K562 (cell line): ENCODE data around the gene CHCHD1. TPM values are rescaled to one million over a fixed set of nuclear protein-coding genes. Genes with fewer than 3 reads are reported as not detected.

Experiments used
- ATAC-seq: fragments of 200-7000 bp; cut with Tn5 transposase; 3 replicates; pipeline ENCODE4 v1.9.1; 2020; ENCODE audit warnings: moderate library complexity
- BruUV-seq: library from RNA; stranded (reverse); fragments of 400-500 nt; replicated peaks from 2 replicates; lab custom pipeline; 2021; lab: Mats Ljungman, UMichigan
- CTCF ChIA-PET: fragments of 300-600 bp; formaldehyde crosslinking; extraction: SDS; loops from one replicate; lab custom pipeline; 2021; ENCODE audit warnings: low intra/inter-chr PET ratio; lab: Yijun Ruan, JAX
- POLR2A ChIA-PET: fragments of 300-600, 350-650 bp; sonication (Branson Sonifier 250); formaldehyde crosslinking; extraction: SDS; loops from one replicate; lab custom pipeline; 2021; ENCODE audit warnings: antibody characterized with exemption, inconsistent platforms; lab: Yijun Ruan, JAX
- DNase-seq, 4 experiments: peaks; one replicate each; pipeline versions ENCODE4 v3.0.0 to v3.0.0-alpha.2; 2011 to 2018; ENCODE audit warnings: low spot score in 3 of 4, mixed read lengths in 3 of 4; ENCODE audit errors: extremely low read depth in 1 of 4
- FAIRE-seq: peaks from 2 replicates; lab custom pipeline; 2011; peaks lifted over from hg19 to GRCh38; lab: Jason Lieb, UNC
- H2AFZ ChIP-seq: 2 replicates; pipeline ENCODE4 v1.6.0; 2011; ENCODE audit warnings: low read depth, low read length, control low read depth, inconsistent platforms
- H3K27ac ChIP-seq: fragments of 200-600 bp; 3 replicates; pipeline ENCODE4 v1.8.0; 2011; ENCODE audit warnings: low read depth, mild to moderate bottlenecking, control low read depth, inconsistent platforms, low read length, moderate library complexity, mixed read lengths; ENCODE audit errors: extremely low read depth
- H3K27me3 ChIP-seq, 2 experiments: fragments of 300-600 bp in 1 of 2; 2 replicates in 1 of 2; 3 replicates in 1 of 2; pipeline versions ENCODE4 v1.6.0 to v1.8.0; 2011; ENCODE audit warnings: inconsistent platforms in 2 of 2, low read length in 2 of 2, mild to moderate bottlenecking in 1 of 2, mixed read lengths in 1 of 2, moderate library complexity in 1 of 2; ENCODE audit not compliant: control insufficient read depth in 2 of 2, insufficient read depth in 2 of 2
- H3K36me3 ChIP-seq: fragments of 300-600 bp; 3 replicates; pipeline ENCODE4 v1.8.0; 2011; ENCODE audit warnings: mild to moderate bottlenecking, low read length, inconsistent platforms; ENCODE audit not compliant: control insufficient read depth, insufficient read depth
- H3K4me1 ChIP-seq, 2 experiments: fragments of 200-600 bp in 1 of 2; replicated peaks in 1 of 2; 2 replicates in 1 of 2; 3 replicates in 1 of 2; pipeline versions ENCODE4 v1.5.1 to v1.8.0; 2011; ENCODE audit warnings: inconsistent platforms in 2 of 2, low read length in 2 of 2, mild to moderate bottlenecking in 1 of 2, mixed read lengths in 1 of 2, moderate library complexity in 1 of 2; ENCODE audit not compliant: control insufficient read depth in 2 of 2, insufficient read depth in 2 of 2
- H3K4me2 ChIP-seq: 2 replicates; pipeline ENCODE4 v1.6.1; 2011; ENCODE audit warnings: low read length, control low read depth, inconsistent platforms, mixed read lengths; ENCODE audit not compliant: insufficient read depth
- H3K4me3 ChIP-seq: fragments of 200-600 bp; sonication (generic), shearing (Covaris generic); 2 replicates; pipeline ENCODE4 v1.5.1; 2016; ENCODE audit warnings: control low read depth, inconsistent platforms
- H3K79me2 ChIP-seq: fragments of 200-600 bp; 3 replicates; pipeline ENCODE4 v1.8.0; 2011; ENCODE audit warnings: low read length, inconsistent platforms; ENCODE audit not compliant: control insufficient read depth, insufficient read depth
- H3K9ac ChIP-seq, 2 experiments: 2 replicates each; pipeline versions ENCODE4 v1.6.0 to v1.6.1; 2011; ENCODE audit warnings: low read depth in 2 of 2, low read length in 2 of 2, control low read depth in 1 of 2, inconsistent platforms in 1 of 2, mild to moderate bottlenecking in 1 of 2, mixed read lengths in 1 of 2; ENCODE audit not compliant: insufficient read depth in 1 of 2
- H3K9me1 ChIP-seq: one replicate; pipeline ENCODE4 v1.6.0; 2011; ENCODE audit warnings: inconsistent platforms, mild to moderate bottlenecking, low read length, moderate library complexity; ENCODE audit not compliant: control insufficient read depth, insufficient read depth
- H3K9me3 ChIP-seq: replicated peaks from 2 replicates; pipeline ENCODE4 v1.5.1; 2011; ENCODE audit warnings: low read depth, low read length, inconsistent platforms; ENCODE audit not compliant: control insufficient read depth, insufficient read depth
- H4K20me1 ChIP-seq: replicated peaks from 2 replicates; pipeline ENCODE4 v1.6.1; 2011; ENCODE audit warnings: low read length, inconsistent platforms, mixed read lengths; ENCODE audit not compliant: control insufficient read depth, insufficient read depth
- BRD4 ChIP-seq: fragments of 200-600 bp; sonication (generic); IDR thresholded peaks from 2 replicates; pipeline ENCODE4 v1.6.1; 2017; ENCODE audit warnings: inconsistent platforms
- DLX4 ChIP-seq: fragments of 250-450 bp; sonication (Bioruptor Pico); IDR thresholded peaks from 2 replicates; pipeline ENCODE4 v1.6.1; 2021; ENCODE audit warnings: mild to moderate bottlenecking
- ELK1 ChIP-seq: sonication (generic); formaldehyde crosslinking; IDR thresholded peaks from 2 replicates; pipeline ENCODE4 v1.8.1; 2022; ENCODE audit warnings: missing genetic modification reagents
- FOSL1 ChIP-seq: fragments of 200-800 bp; sonication (Bioruptor generic); conservative IDR thresholded peaks from 2 replicates; pipeline ENCODE4 v1.6.1; 2016; ENCODE audit warnings: missing genetic modification characterization, missing compliant biosample characterization
- HMG20A ChIP-seq: fragments of 450-650 bp; formaldehyde crosslinking; conservative IDR thresholded peaks from 2 replicates; pipeline ENCODE4 v1.4.0; 2020; ENCODE audit warnings: mild to moderate bottlenecking, mixed read lengths
- PTTG1 ChIP-seq: fragments of 450-650 bp; IDR thresholded peaks from 2 replicates; pipeline ENCODE4 v1.6.1; 2016; ENCODE audit warnings: low read depth, mild to moderate bottlenecking, missing genetic modification characterization, missing compliant biosample characterization
- SIX5 ChIP-seq, 2 experiments: IDR thresholded peaks; 2 replicates each; pipeline ENCODE4 v1.6.1; 2011; ENCODE audit warnings: low read length in 2 of 2, borderline replicate concordance in 1 of 2, low read depth in 1 of 2, mild to moderate bottlenecking in 1 of 2, moderate library complexity in 1 of 2; ENCODE audit not compliant: insufficient read depth in 1 of 2
- SP2 ChIP-seq: IDR thresholded peaks from 2 replicates; pipeline ENCODE4 v1.6.1; 2011; ENCODE audit warnings: mild to moderate bottlenecking, low read depth, low read length, moderate library complexity; ENCODE audit not compliant: poor library complexity, severe bottlenecking; ENCODE audit errors: extremely low read depth
- ZNF282 ChIP-seq: sonication (generic); formaldehyde crosslinking; IDR thresholded peaks from 2 replicates; pipeline ENCODE4 v1.8.1; 2023; ENCODE audit warnings: missing genetic modification reagents
- ZNF444 ChIP-seq: fragments of 250-450 bp; sonication (Bioruptor Pico); IDR thresholded peaks from 2 replicates; pipeline ENCODE4 v1.4.0; 2020; ENCODE audit warnings: mild to moderate bottlenecking, moderate library complexity
- ZNF511 ChIP-seq: sonication (generic); formaldehyde crosslinking; IDR thresholded peaks from 2 replicates; pipeline ENCODE4 v1.8.0; 2022; ENCODE audit warnings: mild to moderate bottlenecking, missing genetic modification reagents
- whole genome bisulfite sequencing: fragments of 100-300 bp; shearing (Covaris generic); methylation state at CpG from one replicate; pipeline ENCODE4 v1.1.6; 2016; ENCODE audit warnings: low coverage, mixed read lengths; ENCODE audit not compliant: insufficient coverage; ENCODE audit errors: missing lambda C conversion rate; 5-methylcytosine and 5-hydroxymethylcytosine counted together
- in situ Hi-C: fragments of 300-500 bp; cut with MboI; formaldehyde crosslinking; loops from 4 replicates; pipeline ENCODE4 v1.15.0; 2018; ENCODE audit warnings: inconsistent platforms, mixed read lengths
- intact Hi-C: fragments of 100-400 bp; cut with micrococcal nuclease; formaldehyde crosslinking; loops from 2 replicates; pipeline ENCODE4 v1.14.2; 2022
- polyA plus RNA-seq, 8 experiments: library from polyadenylated mRNA; depleted of rRNA in 4 of 8; stranded (reverse) in 5 of 8; unstranded in 3 of 8; fragments of >200 nt; fragmentation: Nextera tagmentation in 2 of 8; fragmentation: Illumina TruSeq in 1 of 8; extraction: Ambion mirVana in 2 of 8; extraction: Trizol in 1 of 8; gene quantifications; 2 replicates each; pipeline versions ENCODE4 v1.2.1 to v1.2.3, GENCODE V29; 2011 to 2014; ENCODE audit warnings: inconsistent platforms in 1 of 8, missing spikeins in 1 of 8
- total RNA-seq, 7 experiments: library from RNA; depleted of rRNA in 6 of 7; stranded (reverse); fragments of >200 nt in 6 of 7; fragmentation: Illumina TruSeq in 2 of 7; extraction: Trizol in 2 of 7; gene quantifications; 2 replicates each; pipeline versions ENCODE4 v1.2.1 to v1.2.3, GENCODE V29; 2011 to 2021; ENCODE audit warnings: low replicate concordance in 1 of 7

CHCHD1 gene
- total and polyA plus RNA-seq, 9 of the 15 experiments (the other 6 are each of a cell fraction or from before 2014, with no cell fraction given): 52.9 to 126 (median 83.4) TPM

- no peak for TF ChIP-seq DLX4 (CRISPR knock-in tag)
- TF ChIP-seq, all 486 proteins: peak for 19
Measured at GRCh38 chr10:73756183-73756582, 25.7 kb upstream of the CHCHD1 start (continued).

DNA sequence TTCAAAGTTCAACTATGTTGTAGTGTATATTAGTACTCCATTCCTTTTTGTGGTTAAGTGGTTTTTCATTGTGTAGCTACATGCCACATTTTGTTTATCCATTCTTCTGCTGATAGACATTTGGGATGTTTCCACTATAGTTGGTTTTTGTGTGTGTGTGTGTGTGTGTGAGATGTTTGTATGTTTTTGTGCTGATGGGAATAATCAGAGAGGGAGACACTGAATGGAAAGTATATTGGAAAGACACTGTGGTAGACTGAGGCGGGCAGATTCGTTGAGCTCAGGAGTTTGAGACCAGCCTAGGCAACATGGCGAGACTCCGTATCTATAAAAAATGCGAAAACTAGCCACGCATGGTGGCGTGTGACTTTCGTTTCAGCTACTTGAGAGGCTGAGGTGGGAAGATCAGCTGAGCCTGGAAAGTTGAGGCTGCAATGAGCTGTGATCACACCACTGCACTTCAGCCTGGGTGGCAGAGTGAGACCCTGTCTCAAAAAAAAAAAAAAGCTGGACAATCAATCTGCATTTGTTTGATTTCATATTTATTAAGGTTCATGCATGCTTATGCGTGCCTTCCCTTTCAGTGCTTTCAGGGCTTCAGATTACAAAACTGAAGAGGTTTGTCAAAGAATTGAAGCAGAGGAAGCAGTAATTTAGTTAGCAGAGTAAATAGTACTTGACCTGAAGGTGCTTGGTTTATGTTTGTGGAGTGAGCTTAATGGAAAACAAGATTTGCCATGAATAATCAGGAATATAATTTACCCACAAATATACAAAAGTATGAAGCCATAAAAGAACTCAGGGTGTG, 22.9 kb upstream of the CHCHD1 start:
- no TSS peak for BruUV-seq

More for the DNA sequence above, 22.9 kb upstream of the CHCHD1 start:
- Histone ChIP-seq H3K79me2 (peaks cover 13% of the 10 kb centered on the region), H2AFZ (no peak overlapping the region), H3K9me3 (no peaks in the 10 kb centered on the region), H3K9me1 (no peaks in the 10 kb centered on the region), H3K27ac (no peak overlapping the region), H3K36me3 (peaks cover 76% of the 10 kb centered on the region), H3K4me3 (no peak overlapping the region), H3K27me3 (no peaks in the 10 kb centered on the region), H3K9ac (no peak overlapping the region), H4K20me1 (no peaks in the 10 kb centered on the region), H3K4me1 (peaks cover 5 to 8% of the 10 kb centered on the region in 2 experiments; a peak in 4 of 5 replicates), H3K4me2 (no peak overlapping the region)
- FAIRE-seq (peak; percentile 61), DNase-seq (no peak), ATAC-seq (no peak)
- 94% methylated on average over 9 of the region's 9 CpGs for WGBS
- ChIA-PET POLR2A (interaction anchor here (0.6 to 9.9 kb wide), 6 partner anchors 9 to 208 kb away, joined by 3 to 137 read pairs (median 4); partner anchors contain the start of gene SEC24C), CTCF (interaction anchor here (0.6 kb wide), 1 partner anchor 884 kb away, joined by 3 read pairs; no protein-coding TSS in a partner anchor)
- in situ Hi-C loops (no loop called here), intact Hi-C loops (no loop called here)
- TF ChIP-seq SP2 (no peak), PTTG1 (tag) (no peak), ELK1 (no peak), ZNF511 (CRISPR knock-in tag) (no peak), SIX5 (IDR thresholded peaks at IDR 0.05; ENCODE audit: borderline replicate concordance in 1 of 2, insufficient read depth in 1 of 2, low read depth in 1 of 2, low read length in 2 of 2) (no peak), HMG20A (CRISPR knock-in tag) (no peak), BRD4 (no peak), FOSL1 (tag) (no peak), ZNF444 (CRISPR knock-in tag) (no peak), ZNF282 (CRISPR knock-in tag) (no peak)
